Inflammatory macrophage treated with lipopolysaccharide for 4 hours (primary cell): Measurements from ENCODE around the gene SLC7A6OS.

ENCODE experiments used
- DNase-seq: peaks from one replicate; pipeline ENCODE4 v3.0.0-alpha.2; 2020

SLC7A6OS gene

DNA sequence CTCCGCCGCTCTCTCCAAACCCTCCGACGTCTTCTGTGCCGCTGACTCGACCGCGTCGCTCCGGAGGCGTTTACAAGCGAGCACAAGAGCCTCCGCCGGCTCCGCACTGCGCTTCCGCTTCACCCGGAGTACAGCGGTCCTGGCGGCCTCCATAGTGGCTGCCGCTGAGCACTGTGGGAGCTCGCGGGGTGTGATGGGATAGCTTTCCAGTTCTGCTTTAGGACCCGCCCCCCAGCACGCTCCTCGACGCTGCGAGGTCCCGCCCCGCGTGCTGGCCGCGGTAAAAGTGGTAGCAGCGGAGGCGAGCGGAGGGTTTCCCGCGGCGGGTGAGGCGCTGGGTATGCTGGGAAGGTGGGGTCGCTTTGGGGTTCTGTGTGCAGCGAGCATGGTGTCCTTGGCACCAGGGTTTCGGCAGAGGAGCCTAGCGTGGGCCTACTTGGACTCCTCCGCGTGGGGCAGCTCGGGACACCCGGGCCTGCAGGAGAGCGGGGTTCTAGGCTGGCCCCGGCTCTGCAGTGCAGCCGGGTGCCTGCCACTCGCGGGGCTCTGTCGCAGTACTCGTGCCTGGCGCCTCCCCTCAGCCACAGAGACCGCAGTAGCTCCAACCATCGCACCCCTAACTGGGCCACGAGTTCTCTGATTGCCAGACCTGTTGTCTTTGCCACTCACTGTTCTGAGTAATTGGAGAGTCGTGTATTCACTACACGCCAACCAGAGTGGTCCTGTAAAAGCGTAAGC lies at the start of gene SLC7A6OS, which contains the start of gene PRMT7:
TSS of gene SLC7A6OS (minus strand) at position 173 of the 738 bp plus-strand sequence. CDS start at position 153, 20 bp downstream.
TSS of gene PRMT7 (plus strand) at position 246 of the 738 bp plus-strand sequence. CDS start 4,961 bp downstream, outside the sequence.
- peak; percentile 94 for DNase-seq

DNA sequence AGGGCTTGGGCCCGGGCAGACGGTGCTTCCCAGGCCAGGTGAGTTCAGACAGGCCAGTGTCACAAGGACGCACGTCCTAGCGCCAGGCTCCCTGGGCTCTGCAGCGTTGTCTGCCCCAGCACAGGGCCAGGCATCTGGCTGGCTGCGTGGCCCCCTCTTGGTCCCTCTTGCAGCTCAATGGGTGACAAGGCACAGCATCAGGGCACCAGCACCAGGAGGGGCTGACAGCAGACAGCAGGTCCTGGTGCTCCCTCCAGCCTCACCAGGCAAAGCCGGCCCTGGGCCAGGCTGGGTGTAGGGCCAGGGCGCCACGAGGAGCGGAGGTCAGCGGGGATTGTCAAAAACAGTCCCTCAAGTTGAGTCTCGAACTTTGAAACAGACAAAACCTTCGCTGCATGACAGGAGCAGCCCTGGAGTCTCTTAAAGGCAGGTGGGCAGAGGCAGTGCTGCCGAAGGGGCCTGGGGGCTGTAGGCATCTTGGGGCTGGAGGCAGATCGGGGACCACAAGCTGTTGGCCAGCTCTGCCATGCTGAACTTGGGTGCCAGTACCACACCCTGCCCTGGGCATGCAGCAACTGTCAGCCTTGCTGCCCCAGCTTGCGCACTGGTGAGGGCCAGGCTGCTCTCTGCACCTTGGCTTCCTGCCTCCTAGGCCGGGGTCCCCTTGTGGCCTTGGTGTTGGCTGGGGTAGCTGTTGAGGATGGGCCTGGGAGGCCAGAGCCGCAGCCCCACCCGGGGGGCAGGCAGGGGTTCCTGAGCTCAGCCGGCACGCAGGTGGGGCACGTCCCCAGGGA lies 48.8 kb upstream of the SLC7A6OS start:
- DNase-seq = no peak

DNA sequence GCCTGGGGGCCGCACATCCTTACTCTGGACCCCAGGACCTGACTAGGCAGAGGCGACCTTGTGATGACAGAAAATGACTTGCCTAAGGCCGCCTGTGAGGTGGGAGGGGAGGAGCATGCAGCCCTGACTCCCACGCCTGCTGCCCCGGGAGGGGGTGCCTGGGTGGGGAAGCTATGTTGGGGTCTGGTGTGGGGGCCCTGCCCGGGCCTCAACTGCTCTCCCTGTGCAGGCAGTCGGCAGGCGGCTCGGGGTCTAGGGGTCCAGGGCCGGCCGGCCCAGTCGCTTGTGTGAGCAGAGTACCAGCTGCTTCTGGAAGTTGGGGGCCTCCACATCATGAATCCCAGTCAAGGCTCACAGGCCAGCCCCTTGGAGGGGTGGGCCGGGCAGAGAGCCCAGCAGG lies 48.2 kb upstream of the SLC7A6OS start:
- no peak for DNase-seq

DNA sequence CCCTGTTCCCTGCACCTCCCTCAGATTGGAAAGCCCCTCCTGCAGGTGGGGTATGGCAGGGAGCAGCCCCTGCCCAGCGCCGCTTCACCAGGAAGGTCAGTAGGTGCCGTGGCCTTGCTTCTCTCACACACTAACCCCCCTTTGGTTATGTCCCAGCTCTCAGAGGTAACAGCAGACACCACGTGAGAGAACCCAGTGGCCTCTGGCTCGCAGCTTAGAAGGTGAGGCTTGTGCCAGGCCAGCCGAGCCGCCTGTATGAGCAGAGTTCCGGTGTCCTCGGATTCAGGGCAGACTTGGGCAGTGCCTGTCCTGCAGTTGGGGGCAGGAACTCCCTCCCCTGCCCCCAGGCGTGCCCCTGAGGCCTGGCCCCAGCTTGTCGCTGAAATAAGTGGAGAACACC lies 47.2 kb upstream of the SLC7A6OS start:
- DNase-seq = no peak

DNA sequence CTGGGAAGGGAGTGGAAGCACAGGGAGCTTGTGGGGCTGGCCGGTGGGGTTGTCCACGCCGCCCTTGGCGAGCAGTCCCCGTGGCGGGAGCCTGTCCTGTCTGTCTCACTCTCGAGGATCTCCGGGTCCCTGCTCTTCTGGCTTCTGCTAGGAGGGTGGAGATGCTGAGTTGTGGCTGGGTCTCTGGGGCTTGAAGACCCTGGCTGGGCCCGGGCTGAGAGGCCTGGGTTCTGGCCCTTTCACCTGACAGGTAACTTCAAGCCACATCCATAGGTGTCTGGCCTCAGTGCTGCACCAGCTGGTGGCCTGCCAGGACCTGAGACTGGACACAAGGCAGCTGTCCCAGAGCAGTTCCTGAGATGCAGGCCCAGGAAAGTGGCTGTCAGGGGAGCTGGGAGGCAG lies 46.8 kb upstream of the SLC7A6OS start:
- DNase-seq = no peak

DNA sequence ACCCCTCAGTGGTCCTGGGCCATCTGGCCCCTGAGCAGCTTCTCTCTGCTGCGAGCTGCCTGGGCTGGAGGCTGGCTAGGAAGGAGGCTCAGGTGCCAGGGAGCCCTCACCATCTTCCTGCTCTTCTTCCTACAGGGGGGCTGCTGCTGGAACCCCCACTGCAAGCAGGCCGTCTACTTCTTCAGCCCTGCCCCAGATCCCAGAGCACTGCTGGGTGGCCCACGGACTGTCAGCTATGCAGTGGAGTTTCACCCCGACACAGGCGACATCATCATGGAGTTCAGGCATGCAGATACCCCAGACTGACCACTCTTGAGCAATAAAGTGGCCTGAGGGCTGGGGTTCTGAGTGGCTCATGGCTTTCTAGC lies 46.2 kb upstream of the SLC7A6OS start:
- no peak for DNase-seq

DNA sequence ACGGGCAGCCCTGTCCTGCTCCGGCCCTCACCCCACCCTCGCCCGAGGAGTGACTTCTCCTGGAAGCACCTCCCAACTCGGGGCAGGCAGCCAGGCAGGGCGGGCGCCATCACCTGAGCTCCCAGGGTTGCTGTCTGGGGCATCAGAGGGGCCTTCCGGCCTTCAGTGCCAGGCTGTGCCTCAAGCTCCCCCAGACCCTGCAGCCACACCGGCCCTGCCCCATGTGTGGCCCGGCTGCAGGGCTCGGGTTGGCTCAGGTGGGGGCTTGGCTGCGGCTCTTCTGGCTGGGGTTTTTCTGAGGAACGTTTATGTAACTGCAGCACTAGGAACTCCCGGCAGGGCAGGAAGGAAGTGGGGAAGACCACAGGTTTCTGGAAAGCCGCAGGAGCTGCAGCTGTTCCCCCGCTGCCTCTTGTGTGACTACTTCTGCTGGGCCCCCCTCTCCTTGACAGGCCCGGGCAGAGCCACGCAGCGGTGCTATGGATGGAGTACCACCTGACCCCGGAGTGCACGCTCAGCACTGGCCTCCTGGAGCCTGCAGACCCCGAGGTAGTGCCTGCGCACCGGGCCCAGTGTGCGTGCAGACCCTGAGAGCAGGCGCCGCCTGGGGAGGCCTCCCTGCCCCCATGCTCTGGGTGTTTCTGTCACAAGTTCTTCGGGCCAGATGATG lies 45.6 kb upstream of the SLC7A6OS start:
- DNase-seq = peak; percentile 18

DNA sequence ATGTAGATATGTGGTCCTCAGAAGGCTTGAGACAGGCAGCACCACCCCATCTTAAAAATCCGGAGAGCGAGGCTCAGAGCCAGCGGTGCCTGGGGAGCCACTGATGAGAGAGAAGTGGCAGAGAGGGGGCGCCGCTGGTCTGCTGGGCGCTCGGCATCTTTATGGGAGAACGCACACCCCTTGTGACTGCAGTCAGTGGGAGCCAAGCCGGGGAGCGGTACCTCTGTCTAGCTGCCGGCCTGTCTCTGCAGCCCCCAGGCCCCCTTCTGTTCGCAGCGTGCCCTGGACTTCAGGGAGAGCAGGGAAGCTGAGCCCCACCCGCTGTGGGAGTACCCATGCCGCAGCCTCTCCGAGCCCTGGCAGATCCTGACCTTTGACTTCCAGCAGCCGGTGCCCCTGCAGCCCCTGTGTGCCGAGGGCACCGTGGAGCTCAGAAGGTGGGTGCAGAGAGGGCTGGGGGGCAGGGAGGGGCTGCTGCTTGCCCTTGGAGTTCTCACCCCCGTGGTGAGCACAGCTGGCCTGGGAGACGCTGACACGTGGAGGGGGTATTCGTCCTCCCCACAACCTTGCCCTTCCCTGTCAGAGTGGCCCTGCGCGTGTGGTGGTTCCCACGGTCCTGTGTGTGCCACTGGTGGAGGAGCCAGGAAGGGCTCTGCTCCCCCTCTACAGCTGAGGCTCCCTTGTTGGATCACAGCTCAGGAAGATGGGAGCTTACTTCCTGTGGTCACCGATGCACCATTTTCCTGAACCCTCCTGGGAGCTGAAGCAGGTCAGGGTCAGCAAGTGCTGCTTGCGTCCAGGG lies 44.9 kb upstream of the SLC7A6OS start:
- no peak for DNase-seq

DNA sequence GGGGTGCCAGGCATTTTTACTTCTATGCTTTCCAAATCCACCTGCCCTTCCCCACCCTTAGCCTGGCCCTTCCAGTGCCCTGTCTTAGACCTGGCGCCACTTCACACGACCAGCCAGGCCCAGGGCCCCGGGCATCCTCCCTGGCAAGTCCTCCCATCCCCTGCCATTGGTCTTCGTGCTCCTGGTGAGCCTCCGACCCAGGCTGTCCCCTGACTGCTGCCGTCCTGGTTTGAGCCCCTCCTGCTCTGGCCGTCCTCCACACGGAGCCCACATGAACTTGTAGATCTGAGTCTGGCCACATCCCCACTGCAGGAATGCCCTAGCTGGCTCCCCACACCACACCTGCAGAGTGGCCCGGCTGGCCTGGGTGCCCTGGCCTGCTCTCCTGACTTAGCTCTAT lies 44.1 kb upstream of the SLC7A6OS start:
- no peak for DNase-seq

DNA sequence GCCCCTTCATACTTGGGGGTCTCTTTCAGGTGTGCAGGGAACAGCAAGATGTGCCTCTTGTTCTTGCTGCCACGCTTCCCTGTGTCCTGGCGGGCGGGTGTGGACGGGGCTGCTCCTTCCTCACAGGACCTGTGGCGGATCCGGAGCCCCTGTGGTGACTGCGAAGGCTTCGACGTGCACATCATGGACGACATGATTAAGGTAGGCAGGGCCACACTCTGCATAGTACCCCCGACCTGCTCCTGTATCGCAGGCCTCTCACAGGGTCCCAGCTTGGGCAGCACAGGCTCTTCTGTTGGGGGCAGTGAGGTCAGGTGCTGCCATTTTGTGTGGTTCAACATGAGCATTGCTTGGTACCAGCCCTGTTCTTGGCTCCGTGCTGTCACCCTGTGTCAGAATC lies 42.6 kb upstream of the SLC7A6OS start:
- DNase-seq = no peak

DNA sequence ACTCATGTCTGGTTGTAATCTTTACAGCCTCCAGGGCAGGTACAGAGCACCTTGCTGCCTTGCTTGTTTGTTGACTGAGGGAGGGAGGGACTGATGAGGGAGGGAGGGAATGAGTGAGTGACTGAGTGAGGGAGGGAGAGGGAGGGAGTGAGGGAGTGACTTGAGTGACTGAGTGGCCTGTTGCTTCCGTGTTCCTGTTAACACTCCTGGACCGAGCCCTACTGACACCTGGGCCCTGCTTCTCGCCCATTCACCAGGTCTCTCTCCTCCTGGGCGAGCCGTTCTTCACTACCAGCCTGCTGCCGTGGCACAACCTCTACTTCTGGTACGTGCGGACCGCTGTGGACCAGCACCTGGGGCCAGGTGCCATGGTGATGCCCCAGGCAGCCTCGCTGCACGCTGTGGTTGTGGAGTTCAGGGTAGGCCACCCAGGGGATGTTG lies 41.3 kb upstream of the SLC7A6OS start:
- no peak for DNase-seq

DNA sequence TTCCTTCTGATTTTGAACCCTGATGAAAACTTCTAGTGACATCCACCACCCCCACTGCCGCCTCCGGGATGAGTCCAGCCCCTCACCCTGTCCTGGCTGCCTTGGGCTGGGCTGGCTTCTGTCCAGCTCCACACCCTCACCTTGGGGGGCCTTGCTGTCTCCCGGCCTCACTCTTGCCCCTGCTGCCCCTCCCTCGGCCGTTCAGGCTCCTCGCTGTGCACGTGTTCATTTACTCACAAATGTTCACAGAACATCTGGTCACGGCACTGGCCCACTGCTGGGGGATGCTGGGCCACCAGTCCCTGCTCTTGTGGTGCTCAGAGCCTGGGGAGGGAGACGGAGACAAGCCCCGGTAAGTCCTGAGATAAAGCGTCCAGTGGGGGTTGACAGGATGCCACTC lies 40.7 kb upstream of the SLC7A6OS start:
- DNase-seq = no peak

DNA sequence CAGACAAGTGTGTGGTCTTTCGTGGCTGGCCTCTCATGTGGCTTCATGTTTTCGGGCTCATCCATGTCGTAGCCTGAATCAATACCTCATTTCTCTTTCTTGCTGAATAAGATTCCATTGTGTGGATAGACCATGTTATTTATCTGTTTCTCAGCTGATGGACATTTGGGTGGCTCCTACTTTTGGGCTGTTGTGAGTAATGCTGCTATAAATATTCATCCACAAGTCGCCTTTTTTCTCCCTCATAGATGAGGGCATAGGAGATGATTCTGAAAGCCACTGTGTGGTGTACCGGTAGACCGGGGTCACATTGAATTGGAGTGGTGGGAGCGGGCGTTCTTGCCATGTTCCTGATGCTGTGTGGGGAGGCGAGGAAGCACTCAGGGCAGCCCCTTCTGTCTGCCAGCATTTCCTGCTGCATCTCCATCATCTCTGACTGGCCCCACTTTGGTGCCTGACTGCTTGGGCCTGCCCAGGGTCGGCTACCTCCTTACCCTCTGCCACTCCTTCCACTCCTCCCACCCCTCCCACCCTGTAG lies 40.1 kb upstream of the SLC7A6OS start:
- DNase-seq = no peak

DNA sequence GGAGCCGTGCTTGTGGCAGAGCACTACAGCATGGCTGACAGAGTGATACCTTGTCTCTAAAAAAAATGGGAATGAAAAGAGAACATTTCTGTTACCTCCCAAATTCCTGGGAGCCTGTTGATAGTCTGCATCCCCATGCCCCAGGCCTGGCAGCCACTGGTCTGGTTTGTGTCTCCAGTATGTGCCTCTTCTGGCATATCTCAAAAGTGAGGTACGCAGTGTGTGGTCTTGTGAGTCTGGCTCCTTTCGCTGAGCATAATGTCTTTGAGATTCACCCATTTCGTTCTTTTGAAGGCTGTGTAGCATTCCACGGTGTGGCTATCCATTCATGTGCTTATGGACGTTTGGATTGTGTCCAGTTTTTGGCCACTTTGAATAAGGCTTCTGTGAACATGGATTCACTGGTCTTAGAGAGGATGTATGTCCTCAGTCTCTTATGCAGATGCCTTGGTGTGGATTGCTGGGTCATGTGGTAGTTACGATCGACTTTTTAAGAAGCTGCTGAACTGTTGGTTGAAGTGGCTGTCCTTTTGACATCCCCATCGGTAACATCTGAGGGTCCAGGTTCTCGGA lies 39.2 kb upstream of the SLC7A6OS start:
- no peak for DNase-seq

DNA sequence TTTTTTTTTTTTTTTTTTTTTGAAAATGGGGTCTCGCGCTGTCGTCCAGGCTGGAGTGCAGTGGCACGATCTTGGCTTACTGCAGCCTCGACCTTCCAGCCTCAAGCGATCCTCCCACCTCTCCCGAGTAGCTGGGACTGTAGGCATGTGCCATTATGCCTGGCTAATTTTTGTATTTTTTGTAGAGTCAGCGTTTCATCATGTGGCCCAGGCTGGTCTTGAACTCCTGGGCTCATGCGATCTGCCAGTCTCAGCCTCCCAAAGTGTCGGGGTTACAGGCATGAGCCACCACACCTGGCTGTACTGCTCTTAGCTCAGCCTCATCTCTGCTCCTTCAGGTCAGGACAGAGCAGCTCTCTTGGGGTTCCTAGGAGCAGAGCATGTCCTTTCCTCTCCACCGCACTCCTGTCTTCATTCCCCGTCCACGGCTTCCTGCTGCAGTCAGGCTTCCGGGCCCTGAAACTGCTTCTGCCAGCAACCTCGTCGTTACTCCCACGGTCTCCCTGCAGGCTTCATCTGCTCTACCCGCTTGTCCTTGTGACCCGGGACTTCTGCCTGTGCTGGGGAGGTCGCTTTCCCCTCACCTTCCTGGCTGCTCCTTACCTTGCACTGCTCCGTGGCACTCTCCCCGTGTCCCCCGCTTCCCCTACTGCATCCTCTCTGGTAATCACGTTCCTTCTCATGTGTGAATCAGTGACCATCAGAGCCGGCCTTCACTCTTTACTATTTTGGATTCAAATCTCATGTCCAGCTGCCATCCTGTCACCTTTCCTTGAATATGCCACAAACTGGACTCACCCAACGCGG lies 38.1 kb upstream of the SLC7A6OS start:
- no peak for DNase-seq

DNA sequence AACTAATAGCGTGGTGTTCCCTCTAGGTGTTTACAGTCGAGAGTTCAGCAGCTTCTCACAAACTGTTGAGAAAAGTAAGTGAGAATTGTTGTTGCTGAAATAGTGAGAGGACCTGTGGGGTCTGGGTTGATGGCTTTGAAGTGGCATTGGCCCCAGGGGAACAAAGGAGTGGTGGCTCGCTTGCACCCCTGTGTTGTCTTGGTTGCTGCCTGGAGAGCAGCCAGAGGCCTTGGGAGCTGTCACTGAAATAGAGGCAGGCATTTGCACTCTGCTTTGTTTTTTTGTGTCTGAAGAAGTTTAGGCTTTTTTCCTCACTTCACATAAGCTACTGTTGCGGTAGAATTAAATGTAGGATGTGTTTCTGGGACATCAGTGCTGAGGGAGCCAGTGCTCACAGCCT lies 36.9 kb upstream of the SLC7A6OS start:
- DNase-seq = no peak

DNA sequence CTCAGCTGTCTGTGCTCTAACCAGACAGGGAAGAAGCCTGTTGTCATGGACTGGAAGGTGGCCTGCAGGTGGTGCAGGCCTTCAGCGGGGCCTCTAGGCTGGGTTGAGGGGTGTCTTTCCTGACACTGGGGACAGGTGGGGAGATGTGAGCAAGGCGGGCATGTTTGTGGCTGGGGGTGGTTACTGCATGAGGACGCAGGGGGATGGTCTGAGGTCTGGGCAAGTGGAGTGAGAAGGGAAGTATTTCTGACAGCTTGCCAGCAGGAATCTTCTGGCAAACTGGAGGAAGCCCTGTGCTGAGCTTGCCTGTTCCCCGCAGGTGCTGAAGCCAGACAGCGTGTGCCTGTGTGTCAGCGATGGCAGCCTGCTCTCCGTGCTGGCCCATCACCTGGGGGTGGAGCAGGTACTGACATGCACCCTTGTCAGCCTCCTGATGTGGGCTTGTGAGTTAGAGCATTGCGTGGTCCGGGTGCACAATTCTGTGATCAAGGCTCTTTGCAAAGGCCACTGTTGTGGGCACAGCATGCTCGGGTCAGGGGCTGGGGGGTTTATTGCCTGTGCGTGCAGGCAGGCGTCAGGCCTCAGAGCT lies 36.2 kb upstream of the SLC7A6OS start:
- DNase-seq = no peak

DNA sequence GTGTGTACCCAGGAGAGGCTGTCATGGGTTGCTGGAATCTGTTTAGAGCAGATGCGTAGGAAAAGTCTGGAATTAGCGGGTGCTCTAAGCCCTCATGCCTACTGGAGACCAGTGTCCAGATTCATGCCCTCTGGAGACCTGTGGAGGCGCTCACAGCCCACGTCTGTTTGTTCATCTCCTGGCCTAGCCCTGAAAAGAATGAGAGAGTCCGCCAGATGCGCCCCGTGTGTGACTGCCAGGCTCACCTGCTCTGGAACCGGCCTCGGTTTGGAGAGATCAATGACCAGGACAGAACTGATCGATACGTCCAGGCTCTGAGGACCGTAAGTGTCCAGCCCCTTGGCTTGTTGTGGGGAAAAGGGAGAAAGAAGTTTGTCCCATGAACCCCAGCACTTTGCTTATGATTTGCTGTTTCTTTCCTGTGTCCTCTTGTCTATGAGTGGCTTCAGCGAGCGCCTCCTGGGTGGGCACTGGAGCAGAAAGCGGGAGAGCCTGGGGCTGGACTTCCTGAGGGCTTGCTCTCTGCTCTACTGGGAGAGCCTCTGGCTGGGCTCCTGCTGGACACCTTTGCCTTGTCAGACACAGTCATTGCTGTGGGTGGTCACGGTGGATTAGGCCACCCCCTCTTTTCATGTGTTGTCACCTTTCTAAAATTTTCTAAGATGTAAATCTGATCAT lies 35.4 kb upstream of the SLC7A6OS start:
- DNase-seq = no peak

DNA sequence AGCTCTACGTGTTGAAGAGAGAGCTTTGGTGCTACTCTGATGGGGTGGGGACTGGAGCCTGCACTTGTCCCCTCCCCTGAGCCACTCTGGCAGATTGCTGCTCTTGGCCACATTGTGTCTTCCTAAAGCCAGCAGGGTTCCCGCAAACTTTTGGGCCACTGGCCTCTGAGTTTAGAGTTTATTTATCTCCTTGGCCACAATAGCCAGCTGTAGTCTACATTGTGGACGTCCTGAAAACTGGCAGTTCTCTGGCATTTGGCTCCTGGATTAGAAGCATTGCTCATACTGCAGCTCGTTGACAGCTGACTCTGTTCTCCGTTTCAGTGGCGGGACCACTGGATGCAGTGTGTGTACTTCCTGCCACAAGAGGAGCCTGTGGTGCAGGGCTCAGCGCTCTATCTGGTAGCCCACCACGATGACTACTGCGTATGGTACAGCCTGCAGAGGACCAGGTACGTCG lies 34.6 kb upstream of the SLC7A6OS start:
- DNase-seq = no peak

DNA sequence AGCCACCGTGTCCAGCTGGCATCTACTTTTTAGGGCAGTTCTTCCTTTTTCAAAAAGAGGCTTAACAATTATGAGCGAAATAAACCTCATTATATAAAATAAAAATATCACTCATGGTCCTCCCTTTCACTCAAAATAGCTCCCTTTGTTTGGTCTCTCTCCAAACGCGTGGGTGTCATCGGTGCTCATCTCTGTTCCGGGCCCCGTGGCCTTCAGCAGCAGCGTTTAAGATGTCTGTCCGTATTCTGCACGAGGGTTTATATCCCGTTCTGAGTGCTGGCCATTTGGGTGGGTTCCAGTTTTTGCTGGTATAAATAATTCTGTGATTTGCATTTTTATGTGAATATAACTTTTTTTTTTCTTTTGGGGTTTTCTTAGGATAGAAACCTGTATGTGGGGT lies 33.5 kb upstream of the SLC7A6OS start:
- no peak for DNase-seq
